Astrocyte of the spinal cord (primary cell): Measurements from ENCODE around the gene RNF20.
"Not testable (repeated sequence)": the region's sequence is repeated elsewhere in the genome, so short reads cannot be mapped to it uniquely, and the experiment has no call there.

Experiments used
- DNase-seq: peaks from one replicate; pipeline ENCODE4 v3.0.0; 2011; ENCODE audit warnings: low read depth, low spot score
- H3K4me3 ChIP-seq: 2 replicates; pipeline ENCODE4 v1.5.1; 2011; ENCODE audit warnings: low read depth, mild to moderate bottlenecking, low read length, moderate library complexity
- CTCF ChIP-seq: IDR thresholded peaks from 2 replicates; pipeline ENCODE4 v1.5.1; 2012; ENCODE audit warnings: low read depth, mild to moderate bottlenecking, low read length, inconsistent platforms
- in situ Hi-C: cut with HindIII; loops from 2 replicates; pipeline ENCODE4 v1.10.0; 2017; ENCODE audit warnings: low sequenced_read_pairs

The RNF20 gene

GRCh38 chr9:101549472-101550098, 15.9 kb downstream of the RNF20 start:
- peak; percentile 8 for TF ChIP-seq CTCF
- in situ Hi-C loops, DNase-seq, H3K4me3 ChIP-seq: not testable (repeated sequence)

- no peak for TF ChIP-seq CTCF
- in situ Hi-C loops: no loop called here
- no peak for DNase-seq
- no peak overlapping the region for H3K4me3 ChIP-seq
These were observed 28.1 kb downstream of the RNF20 start for GRCh38 chr9:101561740-101562139.

- TF ChIP-seq CTCF: no peak
- in situ Hi-C loops: no loop called here
- no peak overlapping the region for H3K4me3 ChIP-seq
- DNase-seq: no peak
These were observed 29.3 kb downstream of the RNF20 start for GRCh38 chr9:101562966-101563365.

GRCh38 chr9:101564252-101564651, 30.6 kb downstream of the RNF20 start:
- in situ Hi-C loops: no loop called here
- no peak overlapping the region for H3K4me3 ChIP-seq
- TF ChIP-seq CTCF: no peak
- DNase-seq: no peak

- DNase-seq: peak; percentile 47
- TF ChIP-seq CTCF: peak; percentile 53
- in situ Hi-C loops: no loop called here
- no peak overlapping the region for H3K4me3 ChIP-seq
These were observed 33.5 kb downstream of the RNF20 start for GRCh38 chr9:101566904-101567724.

- TF ChIP-seq CTCF: no peak
- DNase-seq: no peak
- in situ Hi-C loops: no loop called here
- no peak overlapping the region for H3K4me3 ChIP-seq
These were observed 34.2 kb downstream of the RNF20 start for GRCh38 chr9:101567725-101568350.
